H1 (cell line): Measurements from ENCODE around the gene NT5C1B. TPM values are rescaled to one million over a fixed set of nuclear protein-coding genes. Genes with fewer than 3 reads are reported as not detected.

Experiments
- CTCF ChIA-PET: fragments of 300-600 bp; sonication (Branson Sonifier 250); formaldehyde crosslinking; loops from one replicate; lab custom pipeline; 2021; ENCODE audit not compliant: partially characterized antibody; lab: Charles Lee
- POLR2A ChIA-PET: fragments of 300-600 bp; sonication (Branson Sonifier 250); formaldehyde crosslinking; loops from one replicate; lab custom pipeline; 2021; ENCODE audit warnings: inconsistent platforms; ENCODE audit not compliant: partially characterized antibody; lab: Charles Lee
- DNase-seq, 2 experiments: peaks; one replicate each; pipeline versions ENCODE4 v3.0.0 to v3.0.0-alpha.2; 2010 to 2022; ENCODE audit warnings: low spot score in 2 of 2, low read depth in 1 of 2, mixed read lengths in 1 of 2
- FAIRE-seq: peaks from 2 replicates; lab custom pipeline; 2011; peaks lifted over from hg19 to GRCh38; lab: Jason Lieb, UNC
- H2AFZ ChIP-seq: 2 replicates; pipeline ENCODE4 v1.8.1; 2012; ENCODE audit warnings: low read length, inconsistent platforms
- H2AK5ac ChIP-seq: 2 replicates; pipeline ENCODE4 v1.6.1; 2013; ENCODE audit warnings: low read depth, low read length
- H2BK120ac ChIP-seq: replicated peaks from 2 replicates; pipeline ENCODE3; 2013; ENCODE audit warnings: low read depth, low read length, inconsistent platforms
- H2BK12ac ChIP-seq: 2 replicates; pipeline ENCODE4 v1.6.1; 2013; ENCODE audit warnings: low read depth, low read length
- H2BK15ac ChIP-seq: 2 replicates; pipeline ENCODE4 v1.6.1; 2013; ENCODE audit warnings: low read length
- H2BK20ac ChIP-seq: 2 replicates; pipeline ENCODE4 v1.6.1; 2013; ENCODE audit warnings: low read length
- H2BK5ac ChIP-seq: 2 replicates; pipeline ENCODE4 v1.6.1; 2013; ENCODE audit warnings: low read depth, low read length
- H3K14ac ChIP-seq: 2 replicates; pipeline ENCODE4 v1.6.1; 2013; ENCODE audit warnings: inconsistent platforms; ENCODE audit not compliant: insufficient read length
- H3K18ac ChIP-seq: 2 replicates; pipeline ENCODE4 v1.6.1; 2013; ENCODE audit warnings: low read length; ENCODE audit errors: extremely low read depth
- H3K23ac ChIP-seq: 2 replicates; pipeline ENCODE4 v1.6.1; 2013; ENCODE audit warnings: inconsistent platforms; ENCODE audit not compliant: insufficient read length
- H3K23me2 ChIP-seq: 2 replicates; pipeline ENCODE4 v1.6.1; 2013; ENCODE audit warnings: low read depth, low read length
- H3K27ac ChIP-seq: 2 replicates; pipeline ENCODE4 v1.6.1; 2011; ENCODE audit warnings: low read depth, low read length, inconsistent platforms
- H3K27me3 ChIP-seq, 4 experiments: replicated peaks in 1 of 4; 1 replicate in 1 of 4; 2 replicates in 3 of 4; pipeline versions ENCODE4 v1.6.1 to v1.8.1; 2011 to 2013; ENCODE audit warnings: low read length in 3 of 4, mild to moderate bottlenecking in 3 of 4, inconsistent platforms in 2 of 4, mixed read lengths in 2 of 4, moderate library complexity in 1 of 4; ENCODE audit not compliant: control insufficient read depth in 3 of 4, insufficient read depth in 3 of 4; ENCODE audit errors: extremely low read depth in 1 of 4
- H3K36me3 ChIP-seq, 4 experiments: 2 replicates each; pipeline versions ENCODE4 v1.6.1 to v1.8.1; 2011 to 2013; ENCODE audit warnings: mild to moderate bottlenecking in 4 of 4, low read length in 3 of 4, moderate library complexity in 2 of 4, control low read depth in 1 of 4, inconsistent platforms in 1 of 4; ENCODE audit not compliant: insufficient read depth in 4 of 4, control insufficient read depth in 2 of 4
- H3K4ac ChIP-seq: replicated peaks from 2 replicates; pipeline ENCODE3; 2013; ENCODE audit warnings: low read length, low read depth, mixed read lengths, inconsistent platforms; ENCODE audit not compliant: insufficient read length
- H3K4me1 ChIP-seq, 4 experiments: replicated peaks in 1 of 4; 1 replicate in 1 of 4; 2 replicates in 3 of 4; pipeline versions ENCODE4 v1.6.1 to v1.8.1; 2011 to 2013; ENCODE audit warnings: low read length in 3 of 4, inconsistent platforms in 2 of 4, mixed read lengths in 1 of 4; ENCODE audit not compliant: insufficient read depth in 4 of 4, control insufficient read depth in 3 of 4
- H3K4me2 ChIP-seq, 2 experiments: 2 replicates each; pipeline versions ENCODE4 v1.6.1 to v1.8.1; 2011 to 2013; ENCODE audit warnings: low read depth in 2 of 2, low read length in 2 of 2, control low read depth in 1 of 2, inconsistent platforms in 1 of 2, mild to moderate bottlenecking in 1 of 2; ENCODE audit not compliant: insufficient read depth in 1 of 2
- H3K4me3 ChIP-seq, 4 experiments: fragments of 200-600, 300-600 bp in 1 of 4; sonication (generic), shearing (Covaris generic), sonication (Bioruptor Twin) in 1 of 4; 2 replicates each; pipeline versions ENCODE4 v1.5.1 to v1.8.1; 2011 to 2016; ENCODE audit warnings: low read length in 4 of 4, low read depth in 3 of 4, control low read depth in 2 of 4, inconsistent platforms in 2 of 4, mild to moderate bottlenecking in 2 of 4, mixed read lengths in 1 of 4, moderate library complexity in 1 of 4; ENCODE audit not compliant: insufficient read depth in 2 of 4; ENCODE audit errors: extremely low read depth in 1 of 4
- H3K56ac ChIP-seq: replicated peaks from 2 replicates; pipeline ENCODE3; 2013; ENCODE audit warnings: low read depth, mild to moderate bottlenecking, mixed read lengths, low read length, inconsistent platforms; ENCODE audit not compliant: insufficient read length
- H3K79me1 ChIP-seq: 2 replicates; pipeline ENCODE4 v1.6.1; 2013; ENCODE audit warnings: low read depth, low read length, control low read depth
- H3K79me2 ChIP-seq, 2 experiments: 2 replicates each; pipeline versions ENCODE4 v1.6.1 to v1.8.1; 2012 to 2013; ENCODE audit warnings: low read length in 2 of 2, mild to moderate bottlenecking in 2 of 2, inconsistent platforms in 1 of 2; ENCODE audit not compliant: insufficient read depth in 2 of 2, control insufficient read depth in 1 of 2
- H3K9ac ChIP-seq, 4 experiments: replicated peaks in 1 of 4; 1 replicate in 1 of 4; 2 replicates in 3 of 4; pipeline versions ENCODE4 v1.6.1 to v1.8.1; 2011 to 2013; ENCODE audit warnings: low read depth in 3 of 4, low read length in 3 of 4, control low read depth in 2 of 4, mild to moderate bottlenecking in 2 of 4, moderate library complexity in 2 of 4, inconsistent platforms in 1 of 4; ENCODE audit errors: extremely low read depth in 1 of 4
- H3K9me3 ChIP-seq, 2 experiments: 2 replicates each; pipeline versions ENCODE4 v1.6.1 to v1.8.1; 2012 to 2013; ENCODE audit warnings: mild to moderate bottlenecking in 2 of 2, moderate library complexity in 2 of 2, control low read depth in 1 of 2, inconsistent platforms in 1 of 2, low read depth in 1 of 2, low read length in 1 of 2, mixed read lengths in 1 of 2; ENCODE audit not compliant: insufficient read depth in 2 of 2
- H4K20me1 ChIP-seq, 2 experiments: replicated peaks in 1 of 2; 2 replicates each; pipeline versions ENCODE3 to v1.8.1; 2011 to 2013; ENCODE audit warnings: inconsistent platforms in 2 of 2, low read length in 2 of 2, mild to moderate bottlenecking in 1 of 2; ENCODE audit not compliant: insufficient read depth in 2 of 2, control insufficient read depth in 1 of 2
- H4K5ac ChIP-seq: 2 replicates; pipeline ENCODE4 v1.6.1; 2013; ENCODE audit warnings: low read length, low read depth, mixed read lengths, inconsistent platforms; ENCODE audit not compliant: insufficient read length
- H4K8ac ChIP-seq: 2 replicates; pipeline ENCODE4 v1.8.0; 2013; ENCODE audit warnings: mild to moderate bottlenecking, moderate library complexity, low read length, inconsistent platforms; ENCODE audit not compliant: insufficient read depth; ENCODE audit errors: extremely low read depth
- H4K91ac ChIP-seq: replicated peaks from 2 replicates; pipeline ENCODE3; 2013; ENCODE audit warnings: low read length, mixed read lengths, inconsistent platforms; ENCODE audit not compliant: insufficient read length
- ATF2 ChIP-seq: IDR thresholded peaks from 2 replicates; pipeline ENCODE4 v1.6.1; 2012; ENCODE audit warnings: low read length, inconsistent platforms
- BCL11A ChIP-seq, 2 experiments: IDR thresholded peaks; one replicate each; pipeline ENCODE4 v1.6.1; 2011; ENCODE audit warnings: low read depth in 2 of 2, low read length in 2 of 2, mild to moderate bottlenecking in 2 of 2
- CBX5 ChIP-seq: fragments of 300-800, 300-1000 bp; sonication (generic); IDR thresholded peaks from 2 replicates; pipeline ENCODE4 v1.7.1; 2016; ENCODE audit warnings: antibody characterized with exemption, low read length, low read depth
- EGR1 ChIP-seq: IDR thresholded peaks from 2 replicates; pipeline ENCODE4 v1.6.1; 2011; ENCODE audit warnings: low read depth, low read length, borderline replicate concordance
- GTF2F1 ChIP-seq: IDR thresholded peaks from 2 replicates; pipeline ENCODE4 v1.6.1; 2012; ENCODE audit warnings: low read depth, low read length, improper control_type of control experiment, borderline replicate concordance
- NRF1 ChIP-seq: IDR thresholded peaks from 2 replicates; pipeline ENCODE4 v1.6.1; 2011; ENCODE audit warnings: mild to moderate bottlenecking, low read depth, low read length, improper control_type of control experiment
- POU5F1 ChIP-seq: IDR thresholded peaks from 2 replicates; pipeline ENCODE4 v1.6.1; 2011; ENCODE audit warnings: low read depth, mild to moderate bottlenecking, low read length, moderate library complexity
- RBBP5 ChIP-seq: IDR thresholded peaks from 2 replicates; pipeline ENCODE4 v1.7.1; 2012; ENCODE audit warnings: low read depth, mild to moderate bottlenecking, inconsistent platforms, low read length, moderate library complexity, borderline replicate concordance
- USF2 ChIP-seq: IDR thresholded peaks from 2 replicates; pipeline ENCODE4 v1.6.1; 2011; ENCODE audit warnings: low read length, improper control_type of control experiment
- WGBS, 2 experiments: shearing (Covaris generic) in 1 of 2; methylation state at CpG; one replicate each; pipeline versions ENCODE4 v1.1.6 to v1.1.7; 2013 to 2015; ENCODE audit warnings: low lambda C conversion rate in 2 of 2, mixed read lengths in 2 of 2, inconsistent platforms in 1 of 2, low coverage in 1 of 2, missing lambda C conversion rate in 1 of 2; ENCODE audit not compliant: insufficient replicate concordance in 2 of 2, insufficient coverage in 1 of 2, insufficient read length in 1 of 2; ENCODE audit errors: extremely low coverage in 1 of 2, missing lambda C conversion rate in 1 of 2; 5-methylcytosine and 5-hydroxymethylcytosine counted together
- polyA plus RNA-seq, 7 experiments: library from polyadenylated mRNA; depleted of rRNA in 3 of 7; stranded (reverse) in 5 of 7; unstranded in 2 of 7; fragments of >200 nt in 5 of 7; fragments of 200-250 nt in 2 of 7; gene quantifications; 1 replicate in 5 of 7; 2 replicates in 1 of 7; 4 replicates in 1 of 7; pipeline versions ENCODE4 v1.2.1 to v1.2.3, GENCODE V29; 2011 to 2013; ENCODE audit warnings: missing spikeins in 2 of 7, mixed read lengths in 2 of 7
- total RNA-seq: library from RNA; stranded (reverse); fragmentation: NEBNext Ultra II Directional; extraction: Animal tissue kit (Norgen Biotek cat#: 25700); gene quantifications from 2 replicates; pipeline ENCODE4 v1.2.1, GENCODE V29; 2021

The NT5C1B gene
- total and polyA plus RNA-seq, 2 of the 8 experiments (the other 6 are each of a cell fraction or from before 2014, with no cell fraction given): not detected

- H3K14ac ChIP-seq: no peak overlapping the region
- H3K18ac ChIP-seq: no peak overlapping the region
- WGBS, 2 experiments: 95% methylated on average over 11 of the region's 11 CpGs; no CpG with 5 or more reads in 1 of the 2 experiments
- no peaks in the 10 kb centered on the region for H3K9me3 ChIP-seq
- H3K4me1 ChIP-seq: peaks cover 0 to 3% (median 0%) of the 10 kb centered on the region in 4 experiments; a peak in 3 of 7 replicates
- H4K91ac ChIP-seq: no peak overlapping the region
- no peak overlapping the region for H2BK5ac ChIP-seq
- no peak overlapping the region for H4K5ac ChIP-seq
- no peaks in the 10 kb centered on the region for H3K79me2 ChIP-seq
- H2BK12ac ChIP-seq: no peak overlapping the region
- no peak overlapping the region for H3K9ac ChIP-seq
- ChIA-PET CTCF (interaction anchor here (0.6 to 5.5 kb wide), 13 partner anchors 7 to 873 kb away, joined by 3 to 60 read pairs (median 5); no protein-coding TSS in a partner anchor), POLR2A (no interaction called here)
- H3K4me2 ChIP-seq: no peak overlapping the region
- H3K23me2 ChIP-seq: no peaks in the 10 kb centered on the region
- H3K23ac ChIP-seq: no peak overlapping the region
- H3K4ac ChIP-seq: no peak overlapping the region
- H3K27me3 ChIP-seq: no peaks in the 10 kb centered on the region
- H3K27ac ChIP-seq: no peak overlapping the region
- no peaks in the 10 kb centered on the region for H3K36me3 ChIP-seq
- H3K4me3 ChIP-seq: no peak overlapping the region
- H2BK20ac ChIP-seq: no peak overlapping the region
- H2AK5ac ChIP-seq: no peak overlapping the region
- DNase-seq: no peak
- H2BK120ac ChIP-seq: no peak overlapping the region
- H3K56ac ChIP-seq: no peak overlapping the region
- H4K20me1 ChIP-seq: no peaks in the 10 kb centered on the region
- no peak overlapping the region for H4K8ac ChIP-seq
- no peak for FAIRE-seq
- no peak overlapping the region for H2AFZ ChIP-seq
- H3K79me1 ChIP-seq: no peaks in the 10 kb centered on the region
- no peak overlapping the region for H2BK15ac ChIP-seq
- TF ChIP-seq POU5F1 (no peak), RBBP5 (no peak), CBX5 (no peak), GTF2F1 (no peak), USF2 (no peak), ATF2 (no peak), EGR1 (no peak), NRF1 (no peak), BCL11A (IDR thresholded peaks at IDR 0.05; ENCODE audit: low read depth in 2 of 2, low read length in 2 of 2) (no peak)
Observed at GRCh38 chr2:18518116-18519111, 71.0 kb downstream of the NT5C1B start.
